Suprapubic skin (tissue), 4 donors: ENCODE results near the gene RPS6KA2.

Source experiments
- EP300 ChIP-seq: sonication (generic); formaldehyde crosslinking; IDR thresholded peaks from one replicate; pipeline ENCODE4 v1.6.1; 2017; ENCODE audit warnings: antibody characterized with exemption
- POLR2A ChIP-seq, 2 donors: fragments of 450-650 bp; IDR thresholded peaks; one replicate each; pipeline ENCODE4 v1.6.1; 2017; ENCODE audit warnings: antibody characterized with exemption in 2 of 2, mild to moderate bottlenecking in 2 of 2, moderate library complexity in 2 of 2
- POLR2AphosphoS5 ChIP-seq, 3 donors: sonication (generic); formaldehyde crosslinking; IDR thresholded peaks; one replicate each; pipeline ENCODE4 v1.6.1; 2017; ENCODE audit warnings: antibody characterized with exemption in 3 of 3
- TF ChIP-seq, protein P1 (sequence below), 2 donors: fragments of 200-600 bp in 1 of 2; fragments of 450-650 bp in 1 of 2; sonication (generic) in 1 of 2; IDR thresholded peaks; one replicate each; pipeline ENCODE4 v1.5.1; 2016 to 2019; ENCODE audit warnings: antibody characterized with exemption in 2 of 2, mild to moderate bottlenecking in 1 of 2, moderate library complexity in 1 of 2

DNA sequence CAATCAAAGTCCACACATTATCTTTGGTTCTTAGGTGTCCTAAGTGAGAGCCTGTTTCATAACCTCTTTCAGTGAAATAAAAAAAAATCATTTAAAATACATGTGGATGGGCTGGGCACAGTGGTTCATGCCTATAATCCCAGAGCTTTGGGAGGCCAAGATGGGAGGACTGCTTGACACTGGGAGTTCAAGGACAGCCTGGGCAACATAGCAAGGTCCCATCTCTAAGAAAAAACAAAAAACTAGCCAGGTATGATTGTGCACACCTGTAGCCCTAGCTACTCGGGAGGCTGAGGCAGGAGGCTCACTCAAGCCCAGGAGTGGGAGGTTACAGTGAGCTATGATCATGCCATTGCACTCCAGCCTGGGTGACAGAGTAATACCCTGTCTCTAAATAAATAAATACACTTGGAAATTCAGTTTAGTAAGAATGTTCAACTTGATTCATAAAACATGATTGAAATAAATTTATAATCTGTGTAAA lies 247.9 kb downstream of the RPS6KA2 start:
- TF ChIP-seq, protein P1, sequence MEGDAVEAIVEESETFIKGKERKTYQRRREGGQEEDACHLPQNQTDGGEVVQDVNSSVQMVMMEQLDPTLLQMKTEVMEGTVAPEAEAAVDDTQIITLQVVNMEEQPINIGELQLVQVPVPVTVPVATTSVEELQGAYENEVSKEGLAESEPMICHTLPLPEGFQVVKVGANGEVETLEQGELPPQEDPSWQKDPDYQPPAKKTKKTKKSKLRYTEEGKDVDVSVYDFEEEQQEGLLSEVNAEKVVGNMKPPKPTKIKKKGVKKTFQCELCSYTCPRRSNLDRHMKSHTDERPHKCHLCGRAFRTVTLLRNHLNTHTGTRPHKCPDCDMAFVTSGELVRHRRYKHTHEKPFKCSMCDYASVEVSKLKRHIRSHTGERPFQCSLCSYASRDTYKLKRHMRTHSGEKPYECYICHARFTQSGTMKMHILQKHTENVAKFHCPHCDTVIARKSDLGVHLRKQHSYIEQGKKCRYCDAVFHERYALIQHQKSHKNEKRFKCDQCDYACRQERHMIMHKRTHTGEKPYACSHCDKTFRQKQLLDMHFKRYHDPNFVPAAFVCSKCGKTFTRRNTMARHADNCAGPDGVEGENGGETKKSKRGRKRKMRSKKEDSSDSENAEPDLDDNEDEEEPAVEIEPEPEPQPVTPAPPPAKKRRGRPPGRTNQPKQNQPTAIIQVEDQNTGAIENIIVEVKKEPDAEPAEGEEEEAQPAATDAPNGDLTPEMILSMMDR (IDR thresholded peaks at IDR 0.05) = no peak
- TF ChIP-seq POLR2A (IDR thresholded peaks at IDR 0.05) (no peak), POLR2AphosphoS5 (IDR thresholded peaks at IDR 0.05) (no peak), EP300 (no peak)
